Spleen (tissue), 11 donors: ENCODE results near the gene RNF141. TPM values are rescaled to one million over a fixed set of nuclear protein-coding genes. Genes with fewer than 3 reads are reported as not detected.

Experiments
- DNase-seq: peaks from one replicate; pipeline ENCODE4 v3.0.0-alpha.2; 2020
- H3K27ac ChIP-seq, 8 donors: fragments of 200-600 bp; sonication (generic) in 7 of 8; 1 replicate in 4 of 8; 2 replicates in 4 of 8; pipeline versions ENCODE4 v1.5.0 to v1.8.0; 2016 to 2021; ENCODE audit warnings: inconsistent platforms in 4 of 8, mild to moderate bottlenecking in 4 of 8, moderate library complexity in 1 of 8
- H3K27me3 ChIP-seq, 7 donors: fragments of 200-600 bp; sonication (generic) in 6 of 7; replicated peaks in 1 of 7; 1 replicate in 4 of 7; 2 replicates in 3 of 7; pipeline versions ENCODE4 v1.5.0 to v1.8.0; 2016 to 2021; ENCODE audit warnings: inconsistent platforms in 3 of 7, mild to moderate bottlenecking in 1 of 7
- H3K36me3 ChIP-seq, 6 donors: fragments of 200-600 bp; sonication (generic) in 5 of 6; 1 replicate in 4 of 6; 2 replicates in 2 of 6; pipeline versions ENCODE4 v1.5.0 to v1.8.0; 2016 to 2021; ENCODE audit warnings: inconsistent platforms in 2 of 6
- H3K4me1 ChIP-seq, 6 donors: fragments of 200-600 bp; sonication (generic) in 5 of 6; 1 replicate in 3 of 6; 2 replicates in 3 of 6; pipeline versions ENCODE4 v1.5.0 to v1.8.0; 2016 to 2021; ENCODE audit warnings: inconsistent platforms in 3 of 6
- H3K4me3 ChIP-seq, 8 donors: fragments of 200-600 bp; sonication (generic) in 7 of 8; 1 replicate in 4 of 8; 2 replicates in 4 of 8; pipeline versions ENCODE4 v1.5.0 to v1.8.0; 2016 to 2021; ENCODE audit warnings: inconsistent platforms in 4 of 8, mild to moderate bottlenecking in 4 of 8, moderate library complexity in 2 of 8
- H3K9me3 ChIP-seq, 8 donors: fragments of 200-600 bp; sonication (generic) in 7 of 8; 1 replicate in 4 of 8; 2 replicates in 4 of 8; pipeline versions ENCODE4 v1.5.0 to v1.8.0; 2016 to 2021; ENCODE audit warnings: inconsistent platforms in 4 of 8
- POLR2A ChIP-seq, 3 donors: fragments of 450-650 bp; IDR thresholded peaks; one replicate each; pipeline ENCODE4 v1.5.1; 2017; ENCODE audit warnings: antibody characterized with exemption in 3 of 3, mild to moderate bottlenecking in 1 of 3
- POLR2AphosphoS5 ChIP-seq, 3 donors: sonication (generic); formaldehyde crosslinking; IDR thresholded peaks; one replicate each; pipeline ENCODE4 v1.5.1; 2017; ENCODE audit warnings: antibody characterized with exemption in 3 of 3
- WGBS, 5 donors: extraction: QIAGEN DNeasy Blood & Tissue Kit in 3 of 5; methylation state at CpG; one replicate each; pipeline versions ENCODE4 v1.1.5 to v1.1.7; 2013 to 2018; 5-methylcytosine and 5-hydroxymethylcytosine counted together
- intact Hi-C: fragments of 100-400 bp; cut with DNase I; formaldehyde crosslinking; loops from one replicate; pipeline ENCODE4 v1.15.0; 2023; ENCODE audit warnings: low total_unique reads
- polyA plus RNA-seq, 3 donors: library from polyadenylated mRNA; stranded (reverse); fragments of 200-250 nt; gene quantifications; one replicate each; pipeline ENCODE4 v1.2.1, GENCODE V29; 2013
- total RNA-seq, 7 donors: library from RNA; depleted of rRNA in 3 of 7; stranded (reverse); fragments of >200 nt in 3 of 7; fragmentation: NEBNext Ultra II Directional in 4 of 7; extraction: Animal tissue kit (Norgen Biotek cat#: 25700) in 4 of 7; gene quantifications; one replicate each; pipeline versions ENCODE4 v1.1.0 to v1.2.1, GENCODE V29; 2016 to 2021
- TF ChIP-seq, protein P1 (sequence below), 11 experiments: fragments of 200-600 bp in 7 of 11; fragments of 450-650 bp in 4 of 11; sonication (generic) in 4 of 11; IDR thresholded peaks in 8 of 11; conservative IDR thresholded peaks in 3 of 11; 1 replicate in 7 of 11; 2 replicates in 4 of 11; pipeline versions ENCODE4 v1.4.0 to v1.8.0; 2016 to 2021; ENCODE audit warnings: antibody characterized with exemption in 11 of 11, inconsistent platforms in 4 of 11, mild to moderate bottlenecking in 1 of 11
- donor health status: healthy with polysubstance abuse.
- donor health status: DM: no; HTN: no; CAD: no; lungs with moderate emphysema.
- donor health status: DM: no; HTN: no; CAD: no.
- donor health status: Bipolar disorder and iron deficiency.
- donor health status: healthy.
- donor health status: DM: no; HTN: no; CAD: no.
- donor health status: DM: yes; HTN: yes; CAD: no.

Gene RNF141
- total and polyA plus RNA-seq, 10 donors, result 13.3 to 86.2 (median 48.8) TPM

DNA sequence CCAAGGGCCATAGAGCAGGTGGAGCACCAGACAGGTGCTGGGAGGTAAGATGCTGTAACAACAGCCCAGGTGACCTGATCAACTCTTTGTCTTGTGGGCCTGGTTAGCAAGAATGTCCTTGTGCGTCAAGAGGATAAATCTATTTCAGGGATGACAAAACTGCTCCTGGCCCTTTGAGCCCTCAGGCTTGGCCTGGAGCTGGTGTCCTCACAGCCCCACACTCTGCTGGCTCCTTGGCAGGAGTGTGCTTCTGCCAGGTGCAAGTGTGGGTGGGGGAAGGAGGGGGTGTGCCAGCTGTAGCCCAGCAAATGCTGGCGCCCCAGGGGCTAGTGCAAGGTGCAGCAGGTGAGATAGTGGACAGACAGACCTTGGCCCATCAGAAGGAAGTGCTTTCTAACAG is 66.4 kb downstream of the RNF141 start:
- no peak for DNase-seq
- no peaks in the 10 kb centered on the region for H3K9me3 ChIP-seq
- TF ChIP-seq POLR2A (IDR thresholded peaks at IDR 0.05) (no peak), POLR2AphosphoS5 (IDR thresholded peaks at IDR 0.05) (no peak)
- TF ChIP-seq, protein P1, sequence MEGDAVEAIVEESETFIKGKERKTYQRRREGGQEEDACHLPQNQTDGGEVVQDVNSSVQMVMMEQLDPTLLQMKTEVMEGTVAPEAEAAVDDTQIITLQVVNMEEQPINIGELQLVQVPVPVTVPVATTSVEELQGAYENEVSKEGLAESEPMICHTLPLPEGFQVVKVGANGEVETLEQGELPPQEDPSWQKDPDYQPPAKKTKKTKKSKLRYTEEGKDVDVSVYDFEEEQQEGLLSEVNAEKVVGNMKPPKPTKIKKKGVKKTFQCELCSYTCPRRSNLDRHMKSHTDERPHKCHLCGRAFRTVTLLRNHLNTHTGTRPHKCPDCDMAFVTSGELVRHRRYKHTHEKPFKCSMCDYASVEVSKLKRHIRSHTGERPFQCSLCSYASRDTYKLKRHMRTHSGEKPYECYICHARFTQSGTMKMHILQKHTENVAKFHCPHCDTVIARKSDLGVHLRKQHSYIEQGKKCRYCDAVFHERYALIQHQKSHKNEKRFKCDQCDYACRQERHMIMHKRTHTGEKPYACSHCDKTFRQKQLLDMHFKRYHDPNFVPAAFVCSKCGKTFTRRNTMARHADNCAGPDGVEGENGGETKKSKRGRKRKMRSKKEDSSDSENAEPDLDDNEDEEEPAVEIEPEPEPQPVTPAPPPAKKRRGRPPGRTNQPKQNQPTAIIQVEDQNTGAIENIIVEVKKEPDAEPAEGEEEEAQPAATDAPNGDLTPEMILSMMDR (IDR thresholded peaks at IDR 0.05 in 8 of 11, conservative IDR thresholded peaks at IDR 0.05 in 3 of 11), result no peak
- WGBS, 5 donors, result 79 to 100% (median 90%) methylated on average over 2 of the region's 2 CpGs
- H3K27me3 ChIP-seq, result no peaks in the 10 kb centered on the region
- intact Hi-C loops, result no loop called here
- peaks cover 0 to 67% (median 14%) of the 10 kb centered on the region in 6 donors for H3K36me3 ChIP-seq
- H3K4me3 ChIP-seq, result no peak overlapping the region
- peak overlapping the region in 1 of 8 donors; percentile 4 for H3K27ac ChIP-seq
- peaks cover 0 to 16% (median 0%) of the 10 kb centered on the region in 6 donors for H3K4me1 ChIP-seq

- Histone ChIP-seq H3K4me1 (peaks cover 0 to 16% (median 0%) of the 10 kb centered on the region in 6 donors), H3K27me3 (no peaks in the 10 kb centered on the region), H3K4me3 (no peak overlapping the region), H3K27ac (no peak overlapping the region), H3K36me3 (peaks cover 0 to 55% (median 3%) of the 10 kb centered on the region in 6 donors), H3K9me3 (no peaks in the 10 kb centered on the region)
- DNase-seq, result no peak
- intact Hi-C loops, result no loop called here
- TF ChIP-seq, protein P1 (IDR thresholded peaks at IDR 0.05 in 8 of 11, conservative IDR thresholded peaks at IDR 0.05 in 3 of 11), result no peak
- 79 to 91% (median 88%) methylated on average over 4 of the region's 4 CpGs for WGBS, 5 donors
These were observed 67.6 kb downstream of the RNF141 start for GRCh38 chr11:10473371-10473770.

- peaks cover 19 to 74% (median 36%) of the 10 kb centered on the region in 6 donors for H3K4me1 ChIP-seq
- no peak for DNase-seq
- no peaks in the 10 kb centered on the region for H3K27me3 ChIP-seq
- 93 to 96% (median 95%) methylated on average over 5 of the region's 5 CpGs for WGBS, 5 donors
- intact Hi-C loops, result no loop called here
- H3K36me3 ChIP-seq, result peaks cover 0 to 67% (median 41%) of the 10 kb centered on the region in 6 donors
- no peak overlapping the region for H3K4me3 ChIP-seq
- H3K9me3 ChIP-seq, result no peaks in the 10 kb centered on the region
- TF ChIP-seq POLR2AphosphoS5 (IDR thresholded peaks at IDR 0.05), result no peak
- TF ChIP-seq, protein P1 (IDR thresholded peaks at IDR 0.05 in 8 of 11, conservative IDR thresholded peaks at IDR 0.05 in 3 of 11), result no peak
- TF ChIP-seq POLR2A (IDR thresholded peaks at IDR 0.05), result no peak
- H3K27ac ChIP-seq, result no peak overlapping the region
These were observed 78.2 kb downstream of the RNF141 start for GRCh38 chr11:10462746-10463300.

Other genes with a start within 250 kb of the RNF141 start
- 10 to 100 TPM; 38.2 to 70.9 (median 67.3) TPM for gene SBF2, start 247.0 kb downstream of the RNF141 start, total RNA-seq
- 1 to 10 TPM; 3.6 to 5.0 (median 4.3) TPM for gene SBF2, start 247.0 kb downstream of the RNF141 start, polyA plus RNA-seq
- 10 to 100 TPM; 25.6 to 88.0 (median 38.3) TPM for gene ADM, start 236.1 kb downstream of the RNF141 start, total RNA-seq
- 1 to 10 TPM; 5.2 to 7.8 (median 7.3) TPM for gene ADM, start 236.1 kb downstream of the RNF141 start, polyA plus RNA-seq
- 10 to 100 TPM; 19.1 to 54.7 (median 26.5) TPM for gene AMPD3, start 85.9 kb downstream of the RNF141 start, total RNA-seq
- 10 to 100 TPM in 2 of 3 donors, 1 to 10 TPM in 1; 9.3 to 16.1 (median 12.9) TPM for gene AMPD3, start 85.9 kb downstream of the RNF141 start, polyA plus RNA-seq
- 100 to 1,000 TPM in 5 of 7 donors, 10 to 100 TPM in 2; 83.4 to 338 (median 250) TPM for gene LYVE1, start 27.5 kb upstream of the RNF141 start, total RNA-seq
- 10 to 100 TPM; 20.2 to 35.9 (median 33.9) TPM for gene LYVE1, start 27.5 kb upstream of the RNF141 start, polyA plus RNA-seq
- 10 to 100 TPM in 5 of 7 donors, 1 to 10 TPM in 2; 4.9 to 15.6 (median 12.2) TPM for gene IRAG1, start 152.6 kb upstream of the RNF141 start, total RNA-seq
- gene IRAG1, start 152.6 kb upstream of the RNF141 start, polyA plus RNA-seq, result 1 to 10 TPM; 2.8 to 3.3 (median 3.1) TPM
- 10 to 100 TPM; 31.1 to 44.4 (median 36.0) TPM for gene CTR9, start 210.1 kb upstream of the RNF141 start, total RNA-seq
- 10 to 100 TPM; 13.8 to 17.6 (median 14.0) TPM for gene CTR9, start 210.1 kb upstream of the RNF141 start, polyA plus RNA-seq